Glomerular visceral epithelial cell (primary cell): Measurements from ENCODE around the gene TARBP1.
"Not testable (repeated sequence)": the region's sequence is repeated elsewhere in the genome, so short reads cannot be mapped to it uniquely, and the experiment has no call there.

Source experiments
- DNase-seq: peaks from one replicate; pipeline ENCODE4 v3.0.0-alpha.2; 2016; ENCODE audit errors: extremely low spot score

TARBP1 gene

GRCh38 chr1:234478481-234479309 lies at the start of gene TARBP1:
TSS of gene TARBP1 (minus strand) at chr1:234479179. CDS start at chr1:234479103, 76 bp downstream.
- peak; percentile 77 for DNase-seq

- no peak for DNase-seq
Measured at GRCh38 chr1:234528074-234528865, 49.3 kb upstream of the TARBP1 start.

GRCh38 chr1:234527346-234527745 lies 48.4 kb upstream of the TARBP1 start:
- no peak for DNase-seq

- no peak for DNase-seq
Measured at GRCh38 chr1:234526922-234527321, 47.9 kb upstream of the TARBP1 start.

- no peak for DNase-seq
Measured at GRCh38 chr1:234525099-234525799, 46.3 kb upstream of the TARBP1 start.

- DNase-seq, result no peak
Measured at GRCh38 chr1:234521836-234522235, 42.9 kb upstream of the TARBP1 start.

GRCh38 chr1:234520908-234521817 lies 42.2 kb upstream of the TARBP1 start:
- DNase-seq, result no peak

- peak; percentile 52 for DNase-seq
Measured at GRCh38 chr1:234519506-234519905, 40.5 kb upstream of the TARBP1 start.

- DNase-seq, result no peak
Measured at GRCh38 chr1:234518876-234519275, 39.9 kb upstream of the TARBP1 start.

- DNase-seq, result not testable (repeated sequence)
Measured at GRCh38 chr1:234518086-234518485, 39.1 kb upstream of the TARBP1 start.

- no peak for DNase-seq
Measured at GRCh38 chr1:234517110-234517802, 38.3 kb upstream of the TARBP1 start.

- DNase-seq, result no peak
Measured at GRCh38 chr1:234515821-234516241, 36.9 kb upstream of the TARBP1 start.

- peak; percentile 21 for DNase-seq
Measured at GRCh38 chr1:234515411-234515810, 36.4 kb upstream of the TARBP1 start.

- DNase-seq, result no peak
Measured at GRCh38 chr1:234512451-234512861, 33.5 kb upstream of the TARBP1 start.

GRCh38 chr1:234509457-234510328 lies 30.7 kb upstream of the TARBP1 start:
- no peak for DNase-seq

- no peak for DNase-seq
Measured at GRCh38 chr1:234507626-234508387, 28.8 kb upstream of the TARBP1 start.

GRCh38 chr1:234507089-234507488 lies 28.1 kb upstream of the TARBP1 start:
- no peak for DNase-seq

- DNase-seq, result no peak
Measured at GRCh38 chr1:234505769-234506102, 26.8 kb upstream of the TARBP1 start.
